ENCODE results near the gene APOL1.

DNA sequence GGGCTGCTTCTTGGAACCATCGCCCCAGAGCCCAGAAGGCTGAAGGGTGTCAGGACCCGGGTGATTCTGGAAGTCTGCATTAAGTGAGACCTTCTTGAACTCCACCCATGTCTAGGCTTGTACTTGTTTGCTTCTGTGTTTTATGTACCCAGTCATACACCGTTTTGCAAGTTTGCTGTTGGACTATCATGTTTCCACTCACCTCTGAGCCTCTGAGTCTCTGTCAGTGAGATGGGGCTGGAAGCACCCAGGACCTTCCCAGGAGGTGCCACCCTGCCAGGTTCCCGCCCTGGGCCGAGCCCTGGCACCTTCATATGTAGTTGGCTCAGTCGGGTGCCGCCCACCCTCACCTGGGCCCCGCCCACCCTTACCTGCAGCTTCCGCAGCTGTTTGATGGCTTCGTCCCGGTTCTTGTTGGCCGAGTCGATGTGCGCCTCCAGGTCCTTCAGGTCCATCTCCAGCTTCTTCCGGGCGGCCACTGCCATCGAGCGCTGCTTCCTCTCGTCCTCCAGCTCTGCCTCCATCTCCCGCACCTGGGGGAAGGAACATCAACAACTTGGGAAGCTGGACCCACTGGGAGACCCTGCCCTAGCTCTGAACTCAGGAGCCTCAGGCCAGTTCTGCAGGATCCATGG is 35.1 kb downstream of the APOL1 start:
- TF ChIP-seq, protein P1, sequence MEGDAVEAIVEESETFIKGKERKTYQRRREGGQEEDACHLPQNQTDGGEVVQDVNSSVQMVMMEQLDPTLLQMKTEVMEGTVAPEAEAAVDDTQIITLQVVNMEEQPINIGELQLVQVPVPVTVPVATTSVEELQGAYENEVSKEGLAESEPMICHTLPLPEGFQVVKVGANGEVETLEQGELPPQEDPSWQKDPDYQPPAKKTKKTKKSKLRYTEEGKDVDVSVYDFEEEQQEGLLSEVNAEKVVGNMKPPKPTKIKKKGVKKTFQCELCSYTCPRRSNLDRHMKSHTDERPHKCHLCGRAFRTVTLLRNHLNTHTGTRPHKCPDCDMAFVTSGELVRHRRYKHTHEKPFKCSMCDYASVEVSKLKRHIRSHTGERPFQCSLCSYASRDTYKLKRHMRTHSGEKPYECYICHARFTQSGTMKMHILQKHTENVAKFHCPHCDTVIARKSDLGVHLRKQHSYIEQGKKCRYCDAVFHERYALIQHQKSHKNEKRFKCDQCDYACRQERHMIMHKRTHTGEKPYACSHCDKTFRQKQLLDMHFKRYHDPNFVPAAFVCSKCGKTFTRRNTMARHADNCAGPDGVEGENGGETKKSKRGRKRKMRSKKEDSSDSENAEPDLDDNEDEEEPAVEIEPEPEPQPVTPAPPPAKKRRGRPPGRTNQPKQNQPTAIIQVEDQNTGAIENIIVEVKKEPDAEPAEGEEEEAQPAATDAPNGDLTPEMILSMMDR (IDR thresholded peaks at IDR 0.05; ENCODE audit: low read depth, low read length): no peak
- TF ChIP-seq POLR2A (IDR thresholded peaks at IDR 0.05; ENCODE audit: extremely low read depth, insufficient read length): no peak
- TF ChIP-seq, protein P2, sequence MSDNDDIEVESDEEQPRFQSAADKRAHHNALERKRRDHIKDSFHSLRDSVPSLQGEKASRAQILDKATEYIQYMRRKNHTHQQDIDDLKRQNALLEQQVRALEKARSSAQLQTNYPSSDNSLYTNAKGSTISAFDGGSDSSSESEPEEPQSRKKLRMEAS (IDR thresholded peaks at IDR 0.05; ENCODE audit: low read depth, low read length): no peak

All from NB4 (cell line).